ENCODE results near the gene ULK3. TPM values are rescaled to one million over a fixed set of nuclear protein-coding genes. Genes with fewer than 3 reads are reported as not detected.
A peak's percentile ranks its signal among the peaks of the same experiment; 100 is the strongest.

ULK3 gene
- total and polyA plus RNA-seq, 2 of the 4 experiments (the other 2 are of a cell fraction) = 11.8 to 22.7 TPM

DNA sequence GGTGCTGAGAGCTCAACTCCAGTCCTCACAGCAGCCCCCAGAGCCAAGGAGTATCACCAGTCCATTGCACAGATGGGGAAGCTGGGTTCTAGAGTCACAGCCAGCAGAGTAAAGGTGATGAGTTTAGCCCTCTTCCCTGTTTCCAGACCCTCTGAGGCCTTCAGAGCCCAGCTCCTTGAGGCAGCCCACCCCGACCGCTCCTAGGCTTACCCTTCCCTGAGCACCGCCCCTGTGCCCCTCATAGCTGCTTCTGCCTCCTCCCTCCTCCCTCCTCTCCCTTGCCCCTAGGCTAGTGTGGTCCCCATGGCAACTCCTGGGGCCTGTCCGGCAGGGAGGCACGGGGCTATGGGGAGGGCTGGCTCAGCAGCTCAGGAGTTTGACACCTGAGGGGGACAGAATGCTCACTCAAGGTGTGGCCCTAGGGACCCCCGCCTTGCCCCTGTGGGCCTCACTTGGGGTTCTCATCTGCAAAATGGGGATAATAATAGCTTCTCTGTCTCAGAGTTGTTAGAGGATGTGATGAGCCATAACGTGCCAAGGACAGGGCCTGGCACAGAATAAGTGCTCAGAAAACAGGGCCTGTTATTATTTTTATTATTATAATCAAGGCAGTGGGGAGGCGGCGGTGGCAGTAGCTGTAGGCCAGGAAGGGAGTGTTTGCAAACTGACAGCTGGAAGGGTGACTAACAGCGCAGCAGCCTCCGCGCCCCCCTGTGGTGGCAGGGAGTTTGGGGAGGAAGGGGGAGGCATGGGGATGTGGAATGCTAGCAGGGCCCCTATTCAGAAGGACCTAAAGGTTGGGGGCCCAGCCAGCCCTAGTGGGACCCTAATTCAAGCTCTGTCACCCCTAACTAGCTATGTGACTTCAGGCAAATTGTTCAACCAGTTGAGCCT lies 49.6 kb downstream of the ULK3 start:
- Histone ChIP-seq H3K4me1 (ENCODE audit: control insufficient read depth, insufficient read depth, low read length) (peaks cover 15% of the 10 kb centered on the region), H2BK5ac (ENCODE audit: low read depth, low read length, poor library complexity, severe bottlenecking) (no peak overlapping the region), H3K4me2 (ENCODE audit: low read depth, low read length) (no peak overlapping the region), H4K91ac (ENCODE audit: insufficient read depth, low read depth, low read length) (no peak overlapping the region), H3K9me3 (ENCODE audit: control insufficient read depth, insufficient read depth, low read length) (no peaks in the 10 kb centered on the region), H3K9me1 (ENCODE audit: insufficient read depth, low read length) (peaks cover 30% of the 10 kb centered on the region), H3K14ac (replicated peaks; ENCODE audit: low read depth, low read length) (no peak overlapping the region), H4K8ac (ENCODE audit: low read depth in 2 of 2, low read length in 2 of 2) (no peak overlapping the region), H3K56ac (ENCODE audit: extremely low read depth, insufficient read depth, low read length) (no peak overlapping the region), H3K23ac (ENCODE audit: low read depth, low read length) (peak overlapping the region; percentile 71; the same call in 1 of the 2 replicates), H3K27me3 (ENCODE audit: control insufficient read depth, insufficient read depth, low read length) (no peaks in the 10 kb centered on the region), H4K5ac (ENCODE audit: low read depth, low read length) (no peak overlapping the region), H3K36me3 (ENCODE audit: control insufficient read depth, insufficient read depth, low read length) (peaks cover 5% of the 10 kb centered on the region), H2BK120ac (ENCODE audit: low read depth, low read length) (no peak overlapping the region), H2BK20ac (ENCODE audit: low read depth, low read length) (no peak overlapping the region), H4K20me1 (ENCODE audit: insufficient read depth, low read length) (peaks cover 91% of the 10 kb centered on the region), H3K4me3 (ENCODE audit: insufficient read depth, low read depth, low read length) (no peak overlapping the region), H3K18ac (ENCODE audit: low read depth, low read length) (no peak overlapping the region), H2BK15ac (ENCODE audit: low read depth, low read length) (no peak overlapping the region), H2AK9ac (replicated peaks; ENCODE audit: low read depth, low read length, poor library complexity) (no peak overlapping the region), H3K27ac (ENCODE audit: insufficient read depth, low read length) (no peak overlapping the region), H2AK5ac (ENCODE audit: low read depth, low read length) (no peak overlapping the region), H3K79me1 (ENCODE audit: low read depth in 1 of 2, low read length in 2 of 2) (peaks cover 19 to 88% of the 10 kb centered on the region in 2 experiments), H2AFZ (replicated peaks; ENCODE audit: low read length, poor library complexity) (no peak overlapping the region), H3K9ac (ENCODE audit: low read depth, low read length) (no peak overlapping the region), H3K4ac (ENCODE audit: low read depth, low read length) (no peak overlapping the region)
- intact Hi-C loops (cut with micrococcal nuclease) (no loop called here), in situ Hi-C loops (cut with MboI; ENCODE audit: low sequenced_read_pairs) (no loop called here), dilution Hi-C loops (cut with HindIII; ENCODE audit: low sequenced_read_pairs, unreplicated experiment) (no loop called here)
- WGBS, 2 experiments (ENCODE audit: extremely low coverage in 2 of 2, insufficient read length in 1 of 2) = 90% methylated on average over 4 of the region's 12 CpGs; no CpG with 5 or more reads in 1 of the 2 experiments
- DNase-seq (no peak), ATAC-seq (ENCODE audit: low read depth) (no peak)
- POLR2A ChIA-PET (ENCODE audit: unreplicated experiment) = interaction anchor here (0.6 kb wide), 1 partner anchor 20 kb away, joined by 3 read pairs; no protein-coding TSS in a partner anchor
- CTCF ChIA-PET = interaction anchor here (0.8 kb wide), 2 partner anchors 10 to 23 kb away, joined by 3 read pairs; no protein-coding TSS in a partner anchor
- TF ChIP-seq SMC3 (IDR thresholded peaks at IDR 0.05; ENCODE audit: low read depth, low read length) = no peak; the same call in 1 of the 2 replicates
- TF ChIP-seq RAD21 (IDR thresholded peaks at IDR 0.05; ENCODE audit: low read length) = peak; percentile 9; the same call in 1 of the 2 replicates
- no peak for TF ChIP-seq POLR2A (IDR thresholded peaks at IDR 0.05; ENCODE audit: low read depth, low read length)
- TF ChIP-seq NFE2L2 (IDR thresholded peaks at IDR 0.05; ENCODE audit: low read depth, low read length) = no peak
- TF ChIP-seq MXI1 (IDR thresholded peaks at IDR 0.05; ENCODE audit: borderline replicate concordance, low read depth, low read length) = 0 out of 2 replicates have a peak, but pooled peaks have one; percentile 28
- TF ChIP-seq, protein P1, sequence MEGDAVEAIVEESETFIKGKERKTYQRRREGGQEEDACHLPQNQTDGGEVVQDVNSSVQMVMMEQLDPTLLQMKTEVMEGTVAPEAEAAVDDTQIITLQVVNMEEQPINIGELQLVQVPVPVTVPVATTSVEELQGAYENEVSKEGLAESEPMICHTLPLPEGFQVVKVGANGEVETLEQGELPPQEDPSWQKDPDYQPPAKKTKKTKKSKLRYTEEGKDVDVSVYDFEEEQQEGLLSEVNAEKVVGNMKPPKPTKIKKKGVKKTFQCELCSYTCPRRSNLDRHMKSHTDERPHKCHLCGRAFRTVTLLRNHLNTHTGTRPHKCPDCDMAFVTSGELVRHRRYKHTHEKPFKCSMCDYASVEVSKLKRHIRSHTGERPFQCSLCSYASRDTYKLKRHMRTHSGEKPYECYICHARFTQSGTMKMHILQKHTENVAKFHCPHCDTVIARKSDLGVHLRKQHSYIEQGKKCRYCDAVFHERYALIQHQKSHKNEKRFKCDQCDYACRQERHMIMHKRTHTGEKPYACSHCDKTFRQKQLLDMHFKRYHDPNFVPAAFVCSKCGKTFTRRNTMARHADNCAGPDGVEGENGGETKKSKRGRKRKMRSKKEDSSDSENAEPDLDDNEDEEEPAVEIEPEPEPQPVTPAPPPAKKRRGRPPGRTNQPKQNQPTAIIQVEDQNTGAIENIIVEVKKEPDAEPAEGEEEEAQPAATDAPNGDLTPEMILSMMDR (conservative IDR thresholded peaks at IDR 0.05; ENCODE audit: low read depth, low read length) = no peak; the same call in 1 of the 2 replicates
- TF ChIP-seq, protein P2, sequence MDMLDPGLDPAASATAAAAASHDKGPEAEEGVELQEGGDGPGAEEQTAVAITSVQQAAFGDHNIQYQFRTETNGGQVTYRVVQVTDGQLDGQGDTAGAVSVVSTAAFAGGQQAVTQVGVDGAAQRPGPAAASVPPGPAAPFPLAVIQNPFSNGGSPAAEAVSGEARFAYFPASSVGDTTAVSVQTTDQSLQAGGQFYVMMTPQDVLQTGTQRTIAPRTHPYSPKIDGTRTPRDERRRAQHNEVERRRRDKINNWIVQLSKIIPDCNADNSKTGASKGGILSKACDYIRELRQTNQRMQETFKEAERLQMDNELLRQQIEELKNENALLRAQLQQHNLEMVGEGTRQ (IDR thresholded peaks at IDR 0.05; ENCODE audit: low read depth, low read length) = no peak
- no peak for TF ChIP-seq MAZ (IDR thresholded peaks at IDR 0.05; ENCODE audit: borderline replicate concordance, low read depth, low read length)
- no TSS peak for BruUV-seq (replicated peaks)

All from IMR-90 (cell line).